HepG2 (cell line): ENCODE data around the gene SYT1. TPM values are rescaled to one million over a fixed set of nuclear protein-coding genes. Genes with fewer than 3 reads are reported as not detected.

Source experiments
- ATM ChIP-seq: fragments of 450-650 bp; IDR thresholded peaks from 2 replicates; pipeline ENCODE4 v1.7.1; 2017; ENCODE audit warnings: mild to moderate bottlenecking, borderline replicate concordance
- ESRRA ChIP-seq: sonication (generic); formaldehyde crosslinking; IDR thresholded peaks from 2 replicates; pipeline ENCODE4 v1.5.1; 2020; ENCODE audit warnings: mild to moderate bottlenecking, low read depth, missing genetic modification reagents
- HOXA9 ChIP-seq: sonication (generic); formaldehyde crosslinking; IDR thresholded peaks from 2 replicates; pipeline ENCODE4 v1.8.1; 2022; ENCODE audit warnings: missing genetic modification reagents, mild to moderate bottlenecking, moderate library complexity, borderline replicate concordance
- IRF2 ChIP-seq: IDR thresholded peaks from 2 replicates; pipeline ENCODE4 v1.6.1; 2018; ENCODE audit warnings: missing genetic modification reagents, missing compliant biosample characterization
- KLF9 ChIP-seq: IDR thresholded peaks from 2 replicates; pipeline ENCODE4 v1.6.1; 2016; ENCODE audit warnings: low read depth
- ONECUT2 ChIP-seq: sonication (generic); formaldehyde crosslinking; IDR thresholded peaks from 2 replicates; pipeline ENCODE4 v1.4.0; 2020; ENCODE audit warnings: missing genetic modification reagents
- PRMT3 ChIP-seq: sonication (generic); formaldehyde crosslinking; IDR thresholded peaks from 2 replicates; pipeline ENCODE4 v1.8.1; 2022; ENCODE audit warnings: low read depth, mild to moderate bottlenecking, moderate library complexity, missing genetic modification reagents, borderline replicate concordance
- RAD21 ChIP-seq: fragments of 450-650 bp; formaldehyde crosslinking; IDR thresholded peaks from 2 replicates; pipeline ENCODE4 v1.5.0; 2020; ENCODE audit warnings: mild to moderate bottlenecking
- SMAD1 ChIP-seq: sonication (generic); formaldehyde crosslinking; IDR thresholded peaks from 2 replicates; pipeline ENCODE4 v1.4.0; 2020; ENCODE audit warnings: missing genetic modification reagents, low read depth, mild to moderate bottlenecking, borderline replicate concordance
- SMARCC2 ChIP-seq: fragments of 450-650 bp; IDR thresholded peaks from 2 replicates; pipeline ENCODE4 v1.6.1; 2017; ENCODE audit warnings: antibody characterized with exemption, mild to moderate bottlenecking
- TAF1 ChIP-seq: sonication (generic); formaldehyde crosslinking; IDR thresholded peaks from 2 replicates; pipeline ENCODE4 v1.4.0; 2020; ENCODE audit warnings: missing genetic modification reagents
- WIZ ChIP-seq: sonication (generic); formaldehyde crosslinking; IDR thresholded peaks from 2 replicates; pipeline ENCODE4 v1.5.1; 2020; ENCODE audit warnings: mild to moderate bottlenecking, missing genetic modification reagents
- ZNF333 ChIP-seq: sonication (generic); formaldehyde crosslinking; IDR thresholded peaks from 2 replicates; pipeline ENCODE4 v1.4.0; 2020; ENCODE audit warnings: mild to moderate bottlenecking, missing genetic modification reagents, borderline replicate concordance
- polyA plus RNA-seq, 8 experiments: library from polyadenylated mRNA; depleted of rRNA in 3 of 8; stranded (reverse) in 7 of 8; unstranded in 1 of 8; fragments of >200 nt; fragmentation: Illumina TruSeq in 4 of 8; extraction: Trizol in 4 of 8; gene quantifications; 2 replicates each; pipeline versions ENCODE4 v1.2.1 to v1.2.3, GENCODE V29; 2011 to 2016; ENCODE audit warnings: low read depth in 4 of 8, missing spikeins in 1 of 8, mixed read lengths in 1 of 8; ENCODE audit not compliant: insufficient read depth in 1 of 8
- total RNA-seq, 5 experiments: library from RNA; depleted of rRNA; stranded (reverse); fragments of >200 nt; fragmentation: Illumina TruSeq; extraction: Trizol; gene quantifications; 2 replicates each; pipeline ENCODE4 v1.2.3, GENCODE V29; 2016; ENCODE audit warnings: low read depth in 1 of 5
- TF ChIP-seq, protein P1 (sequence below): sonication (generic); formaldehyde crosslinking; IDR thresholded peaks from 2 replicates; pipeline ENCODE4 v1.5.0; 2020; ENCODE audit warnings: mild to moderate bottlenecking, missing genetic modification reagents
- TF ChIP-seq, protein P2 (sequence below): sonication (generic); formaldehyde crosslinking; IDR thresholded peaks from 2 replicates; pipeline ENCODE4 v1.4.0; 2020; ENCODE audit warnings: mild to moderate bottlenecking, low read depth, missing genetic modification reagents
- TF ChIP-seq, protein P3 (sequence below): IDR thresholded peaks from 2 replicates; pipeline ENCODE4 v1.6.1; 2016; ENCODE audit warnings: missing compliant biosample characterization, missing genetic modification reagents, borderline replicate concordance
- TF ChIP-seq, protein P4 (sequence below): conservative IDR thresholded peaks from 2 replicates; pipeline ENCODE4 v1.6.1; 2018; ENCODE audit warnings: missing genetic modification reagents
- TF ChIP-seq, protein P5 (sequence below): IDR thresholded peaks from 2 replicates; pipeline ENCODE4 v1.6.1; 2012; ENCODE audit warnings: inconsistent platforms
- TF ChIP-seq, protein P6 (sequence below): IDR thresholded peaks from 2 replicates; pipeline ENCODE4 v1.6.1; 2018; ENCODE audit warnings: missing genetic modification reagents, mild to moderate bottlenecking, missing compliant biosample characterization
- TF ChIP-seq, protein P7 (sequence below): sonication (generic); formaldehyde crosslinking; IDR thresholded peaks from 2 replicates; pipeline ENCODE4 v1.9.0; 2022; ENCODE audit warnings: low read depth, missing genetic modification reagents

The SYT1 gene
- total and polyA plus RNA-seq, 2 of the 13 experiments (the other 11 are each of a cell fraction or from before 2014, with no cell fraction given), result not detected

DNA sequence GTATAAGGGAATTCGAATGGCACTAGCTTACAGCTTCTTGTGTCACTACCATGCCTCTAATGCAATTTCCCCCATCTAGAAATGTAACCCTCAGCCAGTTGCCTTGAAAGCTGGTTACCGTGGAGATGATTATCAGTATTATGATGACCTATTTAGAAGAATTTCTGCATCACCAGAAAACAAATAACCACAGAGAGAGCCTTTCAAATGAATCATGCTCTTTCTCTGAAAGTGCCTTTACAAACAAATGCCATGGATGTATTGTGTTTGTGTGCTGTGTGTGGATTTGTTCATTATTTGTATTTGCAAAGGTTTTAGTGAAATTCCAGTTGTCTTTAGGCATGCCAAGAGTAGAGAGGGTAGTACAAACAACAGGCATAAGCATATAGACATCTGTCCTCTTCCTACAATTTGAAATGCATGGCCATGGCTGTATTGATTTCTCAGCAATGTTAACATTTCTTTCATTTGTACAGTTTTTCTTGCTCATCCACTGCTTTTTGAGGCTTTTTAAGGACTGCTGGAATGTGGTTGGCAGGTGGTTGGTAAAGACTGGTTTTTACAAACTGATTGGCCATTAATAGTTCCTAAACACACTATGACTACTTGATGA lies 559.6 kb downstream of the SYT1 start (continued):
- TF ChIP-seq, protein P1, sequence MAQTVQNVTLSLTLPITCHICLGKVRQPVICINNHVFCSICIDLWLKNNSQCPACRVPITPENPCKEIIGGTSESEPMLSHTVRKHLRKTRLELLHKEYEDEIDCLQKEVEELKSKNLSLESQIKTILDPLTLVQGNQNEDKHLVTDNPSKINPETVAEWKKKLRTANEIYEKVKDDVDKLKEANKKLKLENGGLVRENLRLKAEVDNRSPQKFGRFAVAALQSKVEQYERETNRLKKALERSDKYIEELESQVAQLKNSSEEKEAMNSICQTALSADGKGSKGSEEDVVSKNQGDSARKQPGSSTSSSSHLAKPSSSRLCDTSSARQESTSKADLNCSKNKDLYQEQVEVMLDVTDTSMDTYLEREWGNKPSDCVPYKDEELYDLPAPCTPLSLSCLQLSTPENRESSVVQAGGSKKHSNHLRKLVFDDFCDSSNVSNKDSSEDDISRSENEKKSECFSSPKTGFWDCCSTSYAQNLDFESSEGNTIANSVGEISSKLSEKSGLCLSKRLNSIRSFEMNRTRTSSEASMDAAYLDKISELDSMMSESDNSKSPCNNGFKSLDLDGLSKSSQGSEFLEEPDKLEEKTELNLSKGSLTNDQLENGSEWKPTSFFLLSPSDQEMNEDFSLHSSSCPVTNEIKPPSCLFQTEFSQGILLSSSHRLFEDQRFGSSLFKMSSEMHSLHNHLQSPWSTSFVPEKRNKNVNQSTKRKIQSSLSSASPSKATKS (CRISPR knock-in tag), result no peak
- TF ChIP-seq ATM (no peak), ESRRA (no peak), KLF9 (CRISPR knock-in tag) (no peak), SMAD1 (CRISPR knock-in tag) (no peak), HOXA9 (CRISPR knock-in tag) (no peak), WIZ (CRISPR knock-in tag) (no peak), ONECUT2 (CRISPR knock-in tag) (peak; percentile 75), RAD21 (no peak), PRMT3 (no peak), IRF2 (CRISPR knock-in tag) (0 out of 2 replicates have a peak, but pooled peaks have one; percentile 26), ZNF333 (no peak), SMARCC2 (peak; percentile 18; the same call in 1 of the 2 replicates), TAF1 (CRISPR knock-in tag) (no peak)
- TF ChIP-seq, protein P2, sequence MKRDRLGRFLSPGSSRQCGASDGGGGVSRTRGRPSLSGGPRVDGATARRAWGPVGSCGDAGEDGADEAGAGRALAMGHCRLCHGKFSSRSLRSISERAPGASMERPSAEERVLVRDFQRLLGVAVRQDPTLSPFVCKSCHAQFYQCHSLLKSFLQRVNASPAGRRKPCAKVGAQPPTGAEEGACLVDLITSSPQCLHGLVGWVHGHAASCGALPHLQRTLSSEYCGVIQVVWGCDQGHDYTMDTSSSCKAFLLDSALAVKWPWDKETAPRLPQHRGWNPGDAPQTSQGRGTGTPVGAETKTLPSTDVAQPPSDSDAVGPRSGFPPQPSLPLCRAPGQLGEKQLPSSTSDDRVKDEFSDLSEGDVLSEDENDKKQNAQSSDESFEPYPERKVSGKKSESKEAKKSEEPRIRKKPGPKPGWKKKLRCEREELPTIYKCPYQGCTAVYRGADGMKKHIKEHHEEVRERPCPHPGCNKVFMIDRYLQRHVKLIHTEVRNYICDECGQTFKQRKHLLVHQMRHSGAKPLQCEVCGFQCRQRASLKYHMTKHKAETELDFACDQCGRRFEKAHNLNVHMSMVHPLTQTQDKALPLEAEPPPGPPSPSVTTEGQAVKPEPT, result no peak
- TF ChIP-seq, protein P3, sequence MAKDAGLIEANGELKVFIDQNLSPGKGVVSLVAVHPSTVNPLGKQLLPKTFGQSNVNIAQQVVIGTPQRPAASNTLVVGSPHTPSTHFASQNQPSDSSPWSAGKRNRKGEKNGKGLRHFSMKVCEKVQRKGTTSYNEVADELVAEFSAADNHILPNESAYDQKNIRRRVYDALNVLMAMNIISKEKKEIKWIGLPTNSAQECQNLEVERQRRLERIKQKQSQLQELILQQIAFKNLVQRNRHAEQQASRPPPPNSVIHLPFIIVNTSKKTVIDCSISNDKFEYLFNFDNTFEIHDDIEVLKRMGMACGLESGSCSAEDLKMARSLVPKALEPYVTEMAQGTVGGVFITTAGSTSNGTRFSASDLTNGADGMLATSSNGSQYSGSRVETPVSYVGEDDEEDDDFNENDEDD, result no peak
- TF ChIP-seq, protein P4, sequence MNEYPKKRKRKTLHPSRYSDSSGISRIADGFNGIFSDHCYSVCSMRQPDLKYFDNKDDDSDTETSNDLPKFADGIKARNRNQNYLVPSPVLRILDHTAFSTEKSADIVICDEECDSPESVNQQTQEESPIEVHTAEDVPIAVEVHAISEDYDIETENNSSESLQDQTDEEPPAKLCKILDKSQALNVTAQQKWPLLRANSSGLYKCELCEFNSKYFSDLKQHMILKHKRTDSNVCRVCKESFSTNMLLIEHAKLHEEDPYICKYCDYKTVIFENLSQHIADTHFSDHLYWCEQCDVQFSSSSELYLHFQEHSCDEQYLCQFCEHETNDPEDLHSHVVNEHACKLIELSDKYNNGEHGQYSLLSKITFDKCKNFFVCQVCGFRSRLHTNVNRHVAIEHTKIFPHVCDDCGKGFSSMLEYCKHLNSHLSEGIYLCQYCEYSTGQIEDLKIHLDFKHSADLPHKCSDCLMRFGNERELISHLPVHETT (CRISPR knock-in tag), result no peak
- TF ChIP-seq, protein P5, sequence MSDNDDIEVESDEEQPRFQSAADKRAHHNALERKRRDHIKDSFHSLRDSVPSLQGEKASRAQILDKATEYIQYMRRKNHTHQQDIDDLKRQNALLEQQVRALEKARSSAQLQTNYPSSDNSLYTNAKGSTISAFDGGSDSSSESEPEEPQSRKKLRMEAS, result peak; percentile 36; the same call in 1 of the 2 replicates
- TF ChIP-seq, protein P6, sequence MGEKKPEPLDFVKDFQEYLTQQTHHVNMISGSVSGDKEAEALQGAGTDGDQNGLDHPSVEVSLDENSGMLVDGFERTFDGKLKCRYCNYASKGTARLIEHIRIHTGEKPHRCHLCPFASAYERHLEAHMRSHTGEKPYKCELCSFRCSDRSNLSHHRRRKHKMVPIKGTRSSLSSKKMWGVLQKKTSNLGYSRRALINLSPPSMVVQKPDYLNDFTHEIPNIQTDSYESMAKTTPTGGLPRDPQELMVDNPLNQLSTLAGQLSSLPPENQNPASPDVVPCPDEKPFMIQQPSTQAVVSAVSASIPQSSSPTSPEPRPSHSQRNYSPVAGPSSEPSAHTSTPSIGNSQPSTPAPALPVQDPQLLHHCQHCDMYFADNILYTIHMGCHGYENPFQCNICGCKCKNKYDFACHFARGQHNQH (CRISPR knock-in tag), result peak; percentile 81; the same call in 1 of the 2 replicates
- TF ChIP-seq, protein P7, sequence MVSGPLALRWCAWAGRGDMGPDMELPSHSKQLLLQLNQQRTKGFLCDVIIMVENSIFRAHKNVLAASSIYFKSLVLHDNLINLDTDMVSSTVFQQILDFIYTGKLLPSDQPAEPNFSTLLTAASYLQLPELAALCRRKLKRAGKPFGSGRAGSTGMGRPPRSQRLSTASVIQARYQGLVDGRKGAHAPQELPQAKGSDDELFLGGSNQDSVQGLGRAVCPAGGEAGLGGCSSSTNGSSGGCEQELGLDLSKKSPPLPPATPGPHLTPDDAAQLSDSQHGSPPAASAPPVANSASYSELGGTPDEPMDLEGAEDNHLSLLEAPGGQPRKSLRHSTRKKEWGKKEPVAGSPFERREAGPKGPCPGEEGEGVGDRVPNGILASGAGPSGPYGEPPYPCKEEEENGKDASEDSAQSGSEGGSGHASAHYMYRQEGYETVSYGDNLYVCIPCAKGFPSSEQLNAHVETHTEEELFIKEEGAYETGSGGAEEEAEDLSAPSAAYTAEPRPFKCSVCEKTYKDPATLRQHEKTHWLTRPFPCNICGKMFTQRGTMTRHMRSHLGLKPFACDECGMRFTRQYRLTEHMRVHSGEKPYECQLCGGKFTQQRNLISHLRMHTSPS, result peak; percentile 42; the same call in 1 of the 2 replicates
